Nephron progenitor cell (in vitro differentiated cells): ENCODE results near the gene SEL1L2.

ENCODE experiments used
- DNase-seq: peaks from one replicate; pipeline ENCODE4 v3.0.0; 2021
- H3K27ac Mint-ChIP-seq: 2 replicates; pipeline ENCODE4 v1.8.0; 2021; ENCODE audit warnings: mild to moderate bottlenecking, moderate library complexity, mixed read lengths
- H3K27me3 Mint-ChIP-seq: 2 replicates; pipeline ENCODE4 v1.8.0; 2021; ENCODE audit warnings: mild to moderate bottlenecking, low read depth, mixed read lengths; ENCODE audit not compliant: poor library complexity
- H3K36me3 Mint-ChIP-seq: 2 replicates; pipeline ENCODE4 v1.8.0; 2021; ENCODE audit warnings: low read depth, mixed read lengths
- H3K4me1 Mint-ChIP-seq: 2 replicates; pipeline ENCODE4 v1.8.0; 2021; ENCODE audit warnings: mixed read lengths
- H3K4me3 Mint-ChIP-seq: 2 replicates; pipeline ENCODE4 v1.8.0; 2021; ENCODE audit warnings: mild to moderate bottlenecking, moderate library complexity, mixed read lengths
- H3K9me3 Mint-ChIP-seq: 2 replicates; pipeline ENCODE4 v1.8.0; 2021; ENCODE audit warnings: mild to moderate bottlenecking, moderate library complexity, mixed read lengths
- CTCF ChIP-seq: fragments of 200-600 bp; sonication (generic); IDR thresholded peaks from 2 replicates; pipeline ENCODE4 v1.5.0; 2021; ENCODE audit warnings: antibody characterized with exemption

SEL1L2 gene

GRCh38 chr20:13991311-13991710 is 897 bp upstream of the SEL1L2 start:
- Mint-ChIP-seq H3K36me3 (peaks cover 12% of the 10 kb centered on the region), H3K4me1 (peaks cover 11% of the 10 kb centered on the region), H3K4me3 (no peak overlapping the region), H3K27me3 (peaks cover 8% of the 10 kb centered on the region), H3K27ac (no peak overlapping the region), H3K9me3 (peaks cover 41% of the 10 kb centered on the region)
- no peak for DNase-seq
- TF ChIP-seq CTCF = no peak

GRCh38 chr20:13984211-13984610 is 6.2 kb downstream of the SEL1L2 start:
- H3K36me3 Mint-ChIP-seq = no peaks in the 10 kb centered on the region
- H3K27me3 Mint-ChIP-seq = peaks cover 3% of the 10 kb centered on the region
- no peak overlapping the region for H3K27ac Mint-ChIP-seq
- H3K4me3 Mint-ChIP-seq = no peak overlapping the region
- no peaks in the 10 kb centered on the region for H3K4me1 Mint-ChIP-seq
- TF ChIP-seq CTCF = no peak
- H3K9me3 Mint-ChIP-seq = no peaks in the 10 kb centered on the region
- no peak for DNase-seq

GRCh38 chr20:13960525-13960924 is 29.9 kb downstream of the SEL1L2 start:
- no peak overlapping the region for H3K27ac Mint-ChIP-seq
- peaks cover 3% of the 10 kb centered on the region for H3K9me3 Mint-ChIP-seq
- no peak for DNase-seq
- H3K27me3 Mint-ChIP-seq = no peaks in the 10 kb centered on the region
- H3K4me1 Mint-ChIP-seq = no peaks in the 10 kb centered on the region
- no peak for TF ChIP-seq CTCF
- H3K4me3 Mint-ChIP-seq = no peak overlapping the region
- H3K36me3 Mint-ChIP-seq = no peaks in the 10 kb centered on the region

- Mint-ChIP-seq H3K27me3 (no peaks in the 10 kb centered on the region), H3K9me3 (peaks cover 3% of the 10 kb centered on the region), H3K4me1 (no peaks in the 10 kb centered on the region), H3K27ac (no peak overlapping the region), H3K4me3 (no peak overlapping the region), H3K36me3 (no peaks in the 10 kb centered on the region)
- DNase-seq = no peak
- no peak for TF ChIP-seq CTCF
These were observed 30.3 kb downstream of the SEL1L2 start for GRCh38 chr20:13960119-13960518.

GRCh38 chr20:13953227-13953626 is 37.2 kb downstream of the SEL1L2 start:
- H3K4me3 Mint-ChIP-seq = no peak overlapping the region

More at GRCh38 chr20:13953227-13953626, 37.2 kb downstream of the SEL1L2 start:
- TF ChIP-seq CTCF = peak; percentile 14
- DNase-seq = peak; percentile 13
- peaks cover 10% of the 10 kb centered on the region for H3K4me1 Mint-ChIP-seq
- peaks cover under 1% of the 10 kb centered on the region for H3K9me3 Mint-ChIP-seq
- no peak overlapping the region for H3K27ac Mint-ChIP-seq
- no peaks in the 10 kb centered on the region for H3K36me3 Mint-ChIP-seq
- peaks cover 10% of the 10 kb centered on the region for H3K27me3 Mint-ChIP-seq
